Measurements from ENCODE around the gene COL5A1. TPM values are rescaled to one million over a fixed set of nuclear protein-coding genes. Genes with fewer than 3 reads are reported as not detected.

Gene COL5A1
- total RNA-seq, 1 experiment from 2014 or later: 9.5 TPM

- H3K23ac ChIP-seq (ENCODE audit: insufficient read length, low read depth, low read length): no peak overlapping the region
- no peak overlapping the region for H3K4ac ChIP-seq (ENCODE audit: low read depth, low read length)
- H2BK20ac ChIP-seq (ENCODE audit: low read depth, low read length, poor library complexity, severe bottlenecking): no peak overlapping the region
- Mint-ChIP-seq H3K4me3 (no peak overlapping the region), H3K27ac (no peak overlapping the region), H3K36me3 (ENCODE audit: insufficient read depth in 1 of 3, low read depth in 3 of 3) (peaks cover 0 to 2% (median 2%) of the 10 kb centered on the region in 3 experiments; a peak in 1 of 7 replicates), H3K27me3 (ENCODE audit: low read depth) (no peaks in the 10 kb centered on the region), H3K9me3 (no peaks in the 10 kb centered on the region; a peak in 2 of 5 replicates), H3K4me1 (no peaks in the 10 kb centered on the region; a peak in 1 of 4 replicates)
- no peak overlapping the region for H4K8ac ChIP-seq (replicated peaks; ENCODE audit: insufficient read length, low read depth, low read length)
- H3K14ac ChIP-seq (ENCODE audit: insufficient read depth, low read length): no peak overlapping the region; the same call in 1 of the 2 replicates
- no peak overlapping the region for H4K91ac ChIP-seq (ENCODE audit: insufficient read length, low read depth, low read length)
- 0 out of 2 replicates have a peak, but pooled peaks cover 2% of the 10 kb centered on the region for H3K27me3 ChIP-seq (ENCODE audit: insufficient read depth, low read length)
- no peak overlapping the region for H2AK5ac ChIP-seq (ENCODE audit: insufficient read length, low read length)
- no peak overlapping the region for H2BK120ac ChIP-seq (ENCODE audit: low read depth, low read length, poor library complexity, severe bottlenecking)
- no peak overlapping the region for H3K4me2 ChIP-seq (ENCODE audit: insufficient read depth, insufficient read length, low read length)
- H2BK5ac ChIP-seq (ENCODE audit: insufficient read length, low read length): no peak overlapping the region
- H2BK15ac ChIP-seq (ENCODE audit: low read depth, low read length): no peak overlapping the region
- no peaks in the 10 kb centered on the region for H3K23me2 ChIP-seq (ENCODE audit: insufficient read length, low read depth, low read length, poor library complexity, severe bottlenecking)
- no peaks in the 10 kb centered on the region for H3K9me3 ChIP-seq (ENCODE audit: control insufficient read depth, low read depth, low read length)
- H2BK12ac ChIP-seq (ENCODE audit: insufficient read length, low read depth, low read length): no peak overlapping the region
- no peak overlapping the region for H3T11ph ChIP-seq (ENCODE audit: low read length)
- WGBS (ENCODE audit: extremely low coverage, insufficient read length, low lambda C conversion rate): no CpG with 5 or more reads among the region's 15 CpGs
- H3K56ac ChIP-seq (ENCODE audit: insufficient read length, low read depth, low read length): no peak overlapping the region
- no peak overlapping the region for H4K5ac ChIP-seq (ENCODE audit: insufficient read length, low read depth, low read length)
- no peaks in the 10 kb centered on the region for H4K20me1 ChIP-seq (ENCODE audit: control insufficient read depth, insufficient read depth, insufficient read length)
- no peaks in the 10 kb centered on the region for H3K79me2 ChIP-seq (ENCODE audit: insufficient read depth, low read length)
- H3K9ac ChIP-seq (ENCODE audit: extremely low read depth, insufficient read length, low read length): no peak overlapping the region
- H3K18ac ChIP-seq (ENCODE audit: insufficient read length, low read depth, low read length): no peak overlapping the region
- H3K27ac ChIP-seq (ENCODE audit: insufficient read length, low read depth, low read length): no peak overlapping the region
- H3K79me1 ChIP-seq (ENCODE audit: insufficient read depth, low read depth, low read length, poor library complexity, severe bottlenecking): no peaks in the 10 kb centered on the region
- TF ChIP-seq CTCF (conservative IDR thresholded peaks at IDR 0.05): no peak
- H2AFZ ChIP-seq (ENCODE audit: low read length): no peak overlapping the region
- DNase-seq: no peak
- no peaks in the 10 kb centered on the region for H3K4me1 ChIP-seq (ENCODE audit: insufficient read depth, low read length)
Measured at GRCh38 chr9:134688231-134688630, 46.6 kb downstream of the COL5A1 start.
